Measurements from ENCODE around the gene ARL6IP6.
"Not testable (repeated sequence)": the region's sequence is repeated elsewhere in the genome, so short reads cannot be mapped to it uniquely, and the experiment has no call there.

Gene ARL6IP6

DNA sequence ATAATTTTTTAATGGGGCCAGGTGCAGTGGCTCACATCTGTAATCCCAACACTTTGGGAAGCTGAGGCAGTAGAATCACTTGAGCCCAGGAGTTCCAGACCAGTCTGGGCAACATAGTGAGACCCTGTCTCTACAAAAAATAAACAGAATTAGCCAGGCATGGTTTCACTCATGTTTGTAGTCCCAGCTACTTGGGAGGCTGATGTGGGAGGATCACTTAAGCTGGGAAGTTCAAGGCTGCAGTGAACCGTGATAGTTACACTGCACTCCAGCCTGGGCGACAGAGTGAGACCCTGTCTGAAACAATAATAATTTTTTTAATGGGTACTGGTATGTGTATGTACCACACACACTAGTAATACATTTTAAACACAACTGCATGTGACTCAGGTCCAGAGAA lies 2.4 kb downstream of the ARL6IP6 start:
- DNase-seq (ENCODE audit: low read depth in 2 of 3, low spot score in 2 of 3): no peak

DNA sequence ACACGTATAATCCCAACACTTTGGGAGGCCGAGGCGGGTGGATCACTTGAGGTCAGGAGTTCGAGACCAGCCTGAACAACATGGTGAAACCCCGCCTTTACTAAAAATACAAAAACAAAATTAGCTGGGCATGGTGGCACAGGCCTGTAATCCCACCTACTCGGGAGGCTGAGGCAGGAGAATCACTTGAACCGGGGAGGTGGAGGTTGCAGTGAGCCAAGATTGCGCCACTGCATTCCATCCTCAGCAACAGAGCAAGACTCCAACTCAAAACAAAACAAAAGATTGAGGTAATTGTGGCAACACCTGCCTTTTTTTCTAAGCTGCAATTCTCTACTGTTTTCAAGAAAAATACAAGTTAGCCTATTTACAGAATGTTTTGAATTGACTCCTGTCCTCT lies 4.2 kb downstream of the ARL6IP6 start:
- not testable (repeated sequence) for DNase-seq (ENCODE audit: low read depth in 2 of 3, low spot score in 2 of 3)

DNA sequence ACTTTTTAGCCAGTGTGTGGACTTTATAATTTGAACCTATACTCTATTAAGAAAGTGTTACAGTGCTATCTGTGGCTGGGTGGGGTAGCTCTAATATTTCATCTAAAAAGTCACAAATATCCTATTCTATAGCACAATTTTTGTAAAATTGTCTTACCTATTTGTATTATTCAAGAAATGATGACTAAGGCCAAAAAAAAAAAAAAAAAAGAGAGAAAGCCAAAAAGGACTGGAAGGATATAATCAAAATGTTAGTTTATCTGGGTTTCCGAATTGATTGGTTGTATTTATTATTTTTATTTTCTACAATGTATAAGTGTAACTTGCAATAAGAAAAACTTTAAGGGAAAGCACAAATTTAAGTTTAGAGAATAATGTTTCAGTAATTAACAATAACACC lies 5.5 kb downstream of the ARL6IP6 start:
- DNase-seq (ENCODE audit: low read depth in 2 of 3, low spot score in 2 of 3): no peak

DNA sequence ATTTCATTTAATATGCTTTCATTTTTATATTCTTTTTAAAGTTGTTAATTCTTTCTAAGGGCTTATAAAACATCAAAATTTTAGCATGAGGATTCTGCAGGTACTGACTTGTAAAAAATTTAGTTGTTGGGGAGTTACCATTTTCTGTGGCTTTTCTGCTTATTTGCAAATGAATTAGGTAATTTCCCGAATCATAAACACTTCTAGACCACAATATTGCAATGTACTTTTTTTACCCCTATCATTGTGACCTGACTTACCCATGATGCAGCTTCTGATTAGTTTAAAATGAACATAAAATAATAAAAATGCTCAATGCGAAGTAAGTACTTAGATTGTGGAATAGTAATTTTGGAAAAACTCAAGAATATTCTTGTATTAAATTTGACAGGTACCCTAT lies 11.4 kb downstream of the ARL6IP6 start:
- no peak for DNase-seq (ENCODE audit: low read depth in 2 of 3, low spot score in 2 of 3)

DNA sequence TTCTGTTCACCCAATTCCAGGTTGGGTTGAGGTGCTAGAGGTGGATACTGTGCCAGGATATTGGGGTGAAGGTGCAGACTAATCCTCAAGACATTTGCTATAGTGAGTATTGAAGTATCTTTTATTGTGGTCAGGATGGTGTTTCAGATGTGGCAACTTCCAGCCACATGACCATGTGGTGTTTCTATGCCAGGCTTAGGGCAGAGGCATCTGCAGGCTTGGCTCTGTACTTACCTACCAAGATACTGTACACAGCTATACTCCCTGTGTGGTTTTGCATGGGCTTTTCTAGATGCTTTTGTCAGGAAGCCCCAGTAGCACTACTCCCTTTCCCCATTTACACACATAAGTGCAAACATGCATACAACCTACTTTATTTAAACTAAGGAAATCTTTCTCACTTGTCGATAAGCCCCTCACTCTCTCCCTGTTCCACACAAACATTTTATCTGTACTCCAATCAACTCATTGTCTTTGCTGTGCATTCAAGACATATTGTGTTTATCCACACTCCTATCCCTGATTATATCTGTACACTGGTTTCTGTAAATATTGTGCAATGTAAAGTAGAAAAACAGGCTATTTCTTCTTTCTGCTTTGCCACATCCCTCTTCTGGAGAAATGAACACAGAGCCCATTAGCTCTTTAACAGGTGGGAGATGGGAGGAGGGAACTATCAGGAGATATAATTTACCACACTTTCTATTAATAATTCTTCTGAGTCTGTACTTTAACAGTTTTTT lies 12.3 kb downstream of the ARL6IP6 start:
- DNase-seq (ENCODE audit: low read depth in 2 of 3, low spot score in 2 of 3): no peak

DNA sequence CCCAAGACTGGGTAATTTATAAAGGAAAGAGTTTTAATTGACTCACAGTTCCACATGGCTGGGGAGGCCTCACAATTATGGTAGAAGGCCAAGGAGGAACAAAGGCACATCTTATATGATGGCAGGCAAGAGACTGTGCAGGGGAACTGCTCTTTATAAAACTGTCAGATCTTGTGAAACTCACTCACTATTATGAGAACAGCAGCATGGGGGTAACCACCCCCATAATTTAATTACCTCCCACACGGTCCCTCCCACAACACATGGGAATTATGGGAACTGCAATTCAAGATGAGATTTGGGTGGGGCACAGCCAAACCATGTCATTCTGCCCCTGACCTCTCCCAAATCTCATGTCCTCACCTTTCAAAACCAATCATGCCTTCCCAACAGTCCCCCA lies 19.1 kb downstream of the ARL6IP6 start:
- not testable (repeated sequence) for DNase-seq (ENCODE audit: low read depth in 2 of 3, low spot score in 2 of 3)

DNA sequence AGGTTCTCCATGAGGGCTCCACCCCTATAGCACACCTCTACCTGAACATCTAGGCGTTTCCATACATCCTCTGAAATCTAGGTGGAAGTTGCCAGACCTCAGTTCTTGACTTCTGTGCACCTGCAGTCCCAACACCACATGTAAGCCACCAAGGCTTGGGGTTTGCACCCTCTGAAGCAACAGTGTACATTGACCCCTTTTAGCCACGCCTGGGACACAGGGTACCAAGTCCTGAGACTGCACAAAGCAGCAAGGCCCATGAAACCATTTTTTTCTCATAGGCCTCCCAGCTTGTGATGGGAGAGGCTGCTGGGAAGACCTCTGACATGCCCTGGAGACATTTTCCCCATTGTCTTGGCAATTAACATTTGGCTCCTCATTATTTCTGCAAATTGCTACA lies 20.0 kb downstream of the ARL6IP6 start:
- no peak for DNase-seq (ENCODE audit: low read depth in 2 of 3, low spot score in 2 of 3)

DNA sequence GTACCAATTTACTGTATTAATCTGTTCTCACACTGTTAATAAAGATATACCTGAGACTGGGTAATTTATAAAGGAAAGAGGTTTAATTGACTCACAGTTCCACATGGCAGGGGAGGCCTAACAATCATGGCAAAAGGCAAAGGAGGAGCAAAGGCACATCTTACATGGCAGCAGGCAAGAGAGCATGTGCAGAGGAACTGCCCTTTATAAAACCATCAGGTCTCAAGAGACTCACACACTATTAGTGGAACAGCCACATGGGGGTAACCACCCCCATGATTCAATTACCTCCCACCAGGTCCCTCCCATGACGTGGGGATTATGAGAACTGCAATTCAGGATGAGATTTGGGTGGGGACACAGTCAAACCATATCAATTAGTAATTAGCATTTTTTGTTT lies 21.3 kb downstream of the ARL6IP6 start:
- DNase-seq (ENCODE audit: low read depth in 2 of 3, low spot score in 2 of 3): not testable (repeated sequence)

DNA sequence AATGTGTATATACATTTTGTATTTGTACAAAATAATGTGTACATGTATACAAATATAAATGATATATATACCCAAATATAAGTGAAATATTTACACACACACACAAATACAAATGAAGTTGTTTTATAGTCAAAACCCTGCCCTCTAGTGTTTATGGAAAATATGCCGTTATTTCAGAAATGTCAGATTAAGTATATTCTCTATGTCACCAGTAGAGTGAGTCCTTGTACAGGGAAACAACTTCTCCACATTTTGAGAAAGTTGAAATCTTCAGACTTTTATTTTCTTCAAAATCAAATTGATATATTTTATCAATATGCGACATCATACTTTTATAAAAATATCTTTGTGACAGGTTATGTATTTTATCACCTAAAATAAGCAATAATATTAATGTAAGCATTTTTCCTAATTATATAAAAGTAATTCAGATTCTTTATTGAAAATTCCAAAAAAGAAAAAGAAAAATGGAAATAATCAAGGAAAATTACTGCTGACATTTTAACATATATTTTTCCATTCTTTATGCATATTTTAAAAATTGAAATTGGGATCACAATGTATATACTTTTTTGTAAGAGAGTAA lies 22.4 kb downstream of the ARL6IP6 start:
- no peak for DNase-seq (ENCODE audit: low read depth in 2 of 3, low spot score in 2 of 3)

DNA sequence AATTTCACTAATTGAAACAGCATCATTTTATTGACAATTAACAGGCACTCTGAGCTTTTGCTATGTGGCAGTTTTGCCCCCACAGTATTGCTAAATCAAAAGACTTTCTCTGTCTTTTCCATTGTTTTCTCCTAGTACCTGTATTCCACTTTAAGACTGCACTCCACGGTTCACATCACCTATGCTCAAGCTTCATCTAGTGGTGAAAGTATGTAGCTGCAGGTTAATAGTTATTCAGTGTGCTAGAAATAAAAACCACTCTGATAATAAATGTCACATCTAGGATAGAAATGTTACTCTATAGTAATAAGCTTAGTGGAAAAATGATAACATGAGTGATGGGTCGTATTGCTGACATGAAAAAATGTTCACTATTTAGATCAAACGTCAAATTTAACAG lies 24.6 kb downstream of the ARL6IP6 start:
- DNase-seq (ENCODE audit: low read depth in 2 of 3, low spot score in 2 of 3): no peak

DNA sequence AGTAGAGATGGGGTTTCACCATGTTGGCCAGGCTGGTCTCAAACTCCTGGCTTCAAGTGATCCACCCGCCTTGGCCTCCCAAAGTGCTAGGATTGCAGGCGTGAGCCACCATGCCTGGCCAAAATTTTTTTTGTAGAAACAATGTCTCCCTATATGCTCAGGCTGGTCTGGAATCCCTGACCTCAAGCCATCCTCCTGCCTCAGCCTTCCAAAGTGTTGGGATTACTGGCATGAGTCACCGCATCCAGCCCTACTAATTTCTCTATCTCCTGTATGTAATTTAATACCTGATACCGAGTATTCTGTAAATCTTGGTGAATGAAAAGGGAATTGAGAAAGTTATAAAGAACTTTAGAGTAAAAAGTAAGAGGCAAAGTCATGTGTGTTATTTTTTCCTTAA lies 29.3 kb downstream of the ARL6IP6 start:
- DNase-seq (ENCODE audit: low read depth in 2 of 3, low spot score in 2 of 3): not testable (repeated sequence)

DNA sequence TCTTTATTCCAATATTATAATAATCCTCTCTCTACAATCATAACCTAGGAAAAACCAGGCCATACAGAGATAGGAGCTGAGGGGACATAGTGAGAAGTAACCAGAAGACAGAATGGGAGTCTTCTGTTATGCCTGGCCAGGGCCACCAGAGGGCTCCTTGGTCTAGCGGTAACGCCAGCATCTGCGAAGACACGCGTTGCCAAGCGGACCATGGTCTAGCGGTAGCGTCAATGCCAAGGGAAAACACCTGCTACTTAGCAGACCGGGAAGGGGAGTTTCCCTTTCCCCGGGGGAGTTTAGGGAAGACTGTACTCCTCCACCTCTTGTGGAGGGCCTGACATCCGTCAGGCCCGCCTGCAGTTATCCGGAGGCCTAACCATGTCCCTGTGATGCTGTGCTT lies 36.6 kb downstream of the ARL6IP6 start:
- DNase-seq (ENCODE audit: low read depth in 2 of 3, low spot score in 2 of 3): no peak

DNA sequence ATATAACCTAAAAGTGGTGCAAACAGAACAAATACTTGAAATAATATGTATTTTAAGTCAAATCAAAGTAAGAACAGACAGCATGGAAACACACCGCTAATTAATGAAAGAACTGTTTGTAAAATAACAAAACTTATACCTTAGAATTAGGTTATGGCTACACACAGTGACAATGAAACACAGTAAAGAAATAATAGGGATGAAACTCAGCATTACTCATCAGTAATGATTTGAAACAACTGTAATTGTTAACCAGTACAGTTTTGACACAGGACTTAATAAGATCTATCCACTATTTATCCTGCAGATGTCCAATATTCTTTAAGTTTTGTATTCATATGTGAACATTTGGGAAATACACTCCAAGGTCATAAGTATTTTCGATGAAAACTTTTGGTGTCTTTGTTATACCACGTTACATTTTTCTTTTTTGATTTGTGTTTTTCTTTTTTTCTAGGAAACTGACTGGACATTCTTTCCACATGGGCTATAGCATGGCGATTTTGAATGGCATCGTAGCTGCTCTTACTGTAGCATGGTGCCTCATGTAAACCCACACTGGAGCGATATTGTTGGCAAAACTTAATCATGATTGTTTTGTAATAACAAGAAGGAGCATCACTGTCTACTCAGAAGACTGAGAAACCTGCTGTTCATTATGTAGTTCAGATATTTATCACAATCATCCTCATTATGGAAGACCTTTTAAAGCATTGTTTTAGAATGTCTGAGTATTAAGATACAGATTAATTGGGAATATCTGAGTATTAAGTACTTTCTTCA lies 41.1 kb downstream of the ARL6IP6 start:
- no peak for DNase-seq (ENCODE audit: low read depth in 2 of 3, low spot score in 2 of 3)

DNA sequence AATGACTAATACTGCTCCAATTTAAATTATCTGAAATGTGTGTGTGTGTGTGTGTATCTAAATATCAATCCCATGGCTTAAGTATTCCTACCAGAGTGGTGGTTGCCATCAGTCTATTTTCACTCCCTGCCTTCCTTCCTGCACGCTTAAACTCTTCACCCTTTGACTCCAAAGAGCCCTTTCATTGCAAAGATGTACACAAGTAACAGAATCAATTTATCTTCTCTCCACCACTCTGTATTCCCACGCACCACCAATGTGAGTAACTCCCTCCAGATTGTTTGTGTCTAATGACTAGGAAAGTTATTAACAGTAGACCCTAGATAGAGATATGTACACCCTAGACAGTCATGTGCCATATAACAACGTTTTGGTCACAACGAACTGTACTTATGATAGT lies 42.8 kb downstream of the ARL6IP6 start:
- no peak for DNase-seq (ENCODE audit: low read depth in 2 of 3, low spot score in 2 of 3)

DNA sequence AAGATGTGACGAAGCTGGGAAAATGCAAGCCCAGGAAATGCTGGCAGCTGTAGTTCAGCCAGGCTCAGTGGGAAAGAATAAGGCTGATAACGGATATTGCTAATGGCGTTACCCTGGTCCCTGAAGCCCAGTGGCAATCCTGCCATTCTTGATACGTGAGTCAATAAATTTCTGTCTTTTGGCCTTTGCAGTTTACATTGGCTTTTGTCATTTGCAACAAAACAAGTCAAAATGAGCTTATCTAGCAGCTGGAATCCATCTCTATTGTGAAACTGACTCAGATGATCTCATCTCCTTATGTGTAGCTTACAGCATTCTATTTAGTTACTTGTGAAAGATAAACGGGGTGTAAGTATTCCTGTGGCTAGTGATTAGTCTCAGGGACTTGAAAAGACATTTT lies 43.8 kb downstream of the ARL6IP6 start:
- no peak for DNase-seq (ENCODE audit: low read depth in 2 of 3, low spot score in 2 of 3)

DNA sequence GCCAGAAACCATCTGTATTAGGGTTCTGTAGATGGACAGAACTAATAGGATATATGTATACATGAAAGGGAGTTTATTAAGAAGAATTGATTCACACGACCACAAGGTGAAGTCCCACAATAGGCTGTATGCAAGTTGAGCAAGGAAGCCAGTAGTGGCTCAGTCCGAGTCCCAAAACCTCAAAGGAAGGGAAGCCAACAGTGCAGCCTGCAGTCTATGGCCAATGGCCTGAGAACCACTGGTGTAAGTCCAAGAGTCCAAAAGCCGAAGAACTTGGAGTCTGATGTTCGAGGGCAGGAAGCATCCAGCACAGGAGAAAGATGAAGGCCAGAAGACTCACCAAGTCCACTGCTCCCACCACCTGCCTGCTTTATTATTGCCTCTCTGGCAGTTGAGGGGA lies 44.8 kb downstream of the ARL6IP6 start:
- DNase-seq (ENCODE audit: low read depth in 2 of 3, low spot score in 2 of 3): not testable (repeated sequence)

DNA sequence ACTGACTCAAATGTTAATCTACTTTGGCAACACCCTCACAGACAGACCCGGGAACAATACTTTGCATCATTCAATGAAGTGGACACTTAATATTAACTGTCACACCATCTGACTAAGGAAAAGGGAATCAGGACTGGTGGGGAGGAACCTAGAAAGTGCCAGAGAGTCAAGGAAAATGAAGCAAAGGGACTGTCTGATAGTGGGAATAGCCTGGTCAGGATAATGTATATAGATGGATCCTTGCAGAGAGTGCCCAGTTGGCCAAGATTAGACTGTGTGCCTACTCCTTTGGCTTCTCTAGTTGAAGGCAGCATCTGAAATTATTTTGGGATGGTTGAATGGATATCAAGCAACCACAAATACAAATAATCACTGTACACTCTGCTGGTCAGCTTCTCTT lies 45.2 kb downstream of the ARL6IP6 start:
- no peak for DNase-seq (ENCODE audit: low read depth in 2 of 3, low spot score in 2 of 3)

DNA sequence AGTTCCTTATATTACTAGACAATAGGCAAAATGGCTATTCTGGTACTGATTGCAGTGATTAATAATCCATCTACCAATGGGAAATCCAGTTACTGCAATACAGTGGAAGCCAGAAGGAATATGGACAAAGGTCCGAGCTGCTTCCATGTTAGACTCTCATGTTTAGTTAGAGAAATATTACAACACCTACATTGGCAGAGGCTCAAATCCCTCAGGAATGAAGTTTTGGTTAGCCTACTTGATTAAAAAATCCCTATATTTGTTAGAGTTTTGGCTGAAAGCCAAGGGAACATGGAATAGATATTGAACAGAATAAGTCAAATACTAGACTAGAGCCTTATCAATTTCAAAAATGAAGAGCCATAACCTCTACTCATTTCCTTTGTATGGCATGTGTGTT lies 48.5 kb downstream of the ARL6IP6 start:
- DNase-seq (ENCODE audit: low read depth in 2 of 3, low spot score in 2 of 3): no peak

DNA sequence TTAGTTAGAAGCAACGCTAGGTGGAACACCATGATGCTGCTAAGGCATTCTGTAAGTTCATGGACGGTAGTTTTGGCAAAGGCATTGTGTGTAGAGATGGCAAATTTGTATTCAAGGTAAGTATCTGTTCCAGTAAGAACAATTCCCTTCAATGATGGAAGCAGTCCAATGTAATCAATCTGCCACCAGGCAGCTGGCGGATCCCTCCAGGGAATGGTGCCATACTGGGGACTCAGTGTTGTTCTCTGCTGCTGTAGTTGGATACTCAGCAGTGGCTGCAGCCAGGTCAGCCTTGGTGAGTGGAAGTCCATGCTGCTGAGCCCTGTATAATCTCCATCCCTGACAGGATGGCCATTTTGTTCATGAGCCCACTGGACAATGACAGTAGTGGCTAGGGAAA lies 62.8 kb downstream of the ARL6IP6 start:
- DNase-seq (ENCODE audit: low read depth in 2 of 3, low spot score in 2 of 3): no peak

DNA sequence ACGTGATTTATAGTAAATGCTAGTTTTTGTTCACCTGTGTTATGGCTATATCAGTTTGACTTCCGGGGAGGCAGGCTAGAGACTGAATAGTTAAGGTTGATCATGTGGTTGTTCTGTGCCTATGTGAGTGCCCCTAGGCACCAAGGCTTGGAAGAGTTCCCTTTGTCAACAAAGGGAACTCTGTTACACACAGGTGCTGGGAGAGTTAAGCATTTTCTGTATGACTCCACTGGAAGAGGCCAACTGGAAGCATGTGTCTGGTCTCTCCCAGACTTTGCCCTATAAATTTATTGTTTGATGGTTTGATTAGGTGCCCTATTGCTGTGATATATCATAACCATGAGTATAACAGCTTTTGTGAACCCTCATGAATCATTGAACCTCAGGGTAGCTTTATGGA lies 63.8 kb downstream of the ARL6IP6 start:
- no peak for DNase-seq (ENCODE audit: low read depth in 2 of 3, low spot score in 2 of 3)

DNA sequence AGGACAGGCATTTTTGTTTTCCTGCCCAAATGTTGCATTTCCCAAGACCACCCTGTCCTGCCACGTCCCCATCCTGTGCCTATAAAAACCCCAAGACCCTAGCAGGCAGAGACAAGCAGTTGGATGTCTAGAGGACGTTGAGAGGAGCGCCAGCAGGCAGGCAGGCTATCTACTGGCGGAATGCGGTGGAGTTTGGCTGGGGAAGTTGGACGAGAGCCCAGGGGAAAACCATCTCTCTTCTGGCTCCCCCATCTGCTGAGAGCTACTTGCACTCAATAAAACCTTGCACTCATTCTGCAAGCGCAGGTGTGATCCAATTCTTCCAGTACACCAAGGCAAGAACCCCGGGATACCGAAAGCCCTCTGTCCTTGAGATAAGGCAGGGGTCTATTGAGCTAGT lies 72.5 kb downstream of the ARL6IP6 start:
- no peak for DNase-seq (ENCODE audit: low read depth in 2 of 3, low spot score in 2 of 3)

DNA sequence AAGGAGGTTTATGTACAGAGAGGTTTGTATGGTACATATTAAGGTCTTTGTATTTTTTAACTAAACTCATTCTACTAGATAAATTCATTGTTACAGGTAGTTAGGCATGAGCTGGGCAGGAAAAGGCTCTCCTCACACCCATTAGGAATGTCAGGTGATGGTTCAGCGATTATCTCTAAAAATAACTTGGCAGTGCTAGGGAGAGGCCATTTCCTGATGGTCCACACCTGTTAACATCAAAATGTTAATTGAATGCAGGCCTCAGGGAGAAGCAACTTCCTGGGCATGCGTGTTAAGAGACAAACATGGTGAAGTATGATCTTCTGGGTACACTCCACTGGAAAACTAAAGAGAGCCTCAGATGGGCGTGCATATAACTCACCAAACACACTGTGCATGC lies 73.6 kb downstream of the ARL6IP6 start:
- DNase-seq (ENCODE audit: low read depth in 2 of 3, low spot score in 2 of 3): no peak
